K562 (cell line): ENCODE results near the gene KCTD17. TPM values are rescaled to one million over a fixed set of nuclear protein-coding genes. Genes with fewer than 3 reads are reported as not detected.

Source experiments
- ATAC-seq: fragments of 200-7000 bp; cut with Tn5 transposase; 3 replicates; pipeline ENCODE4 v1.9.1; 2020; ENCODE audit warnings: moderate library complexity
- BruUV-seq: library from RNA; stranded (reverse); fragments of 400-500 nt; replicated peaks from 2 replicates; lab custom pipeline; 2021; lab: Mats Ljungman, UMichigan
- CTCF ChIA-PET: fragments of 300-600 bp; formaldehyde crosslinking; extraction: SDS; loops from one replicate; lab custom pipeline; 2021; ENCODE audit warnings: low intra/inter-chr PET ratio; lab: Yijun Ruan, JAX
- POLR2A ChIA-PET: fragments of 300-600, 350-650 bp; sonication (Branson Sonifier 250); formaldehyde crosslinking; extraction: SDS; loops from one replicate; lab custom pipeline; 2021; ENCODE audit warnings: antibody characterized with exemption, inconsistent platforms; lab: Yijun Ruan, JAX
- DNase-seq, 4 experiments: peaks; one replicate each; pipeline versions ENCODE4 v3.0.0 to v3.0.0-alpha.2; 2011 to 2018; ENCODE audit warnings: low spot score in 3 of 4, mixed read lengths in 3 of 4; ENCODE audit errors: extremely low read depth in 1 of 4
- FAIRE-seq: peaks from 2 replicates; lab custom pipeline; 2011; peaks lifted over from hg19 to GRCh38; lab: Jason Lieb, UNC
- H2AFZ ChIP-seq: 2 replicates; pipeline ENCODE4 v1.6.0; 2011; ENCODE audit warnings: low read depth, low read length, control low read depth, inconsistent platforms
- H3K27ac ChIP-seq: fragments of 200-600 bp; 3 replicates; pipeline ENCODE4 v1.8.0; 2011; ENCODE audit warnings: low read depth, mild to moderate bottlenecking, control low read depth, inconsistent platforms, low read length, moderate library complexity, mixed read lengths; ENCODE audit errors: extremely low read depth
- H3K27me3 ChIP-seq, 2 experiments: fragments of 300-600 bp in 1 of 2; 2 replicates in 1 of 2; 3 replicates in 1 of 2; pipeline versions ENCODE4 v1.6.0 to v1.8.0; 2011; ENCODE audit warnings: inconsistent platforms in 2 of 2, low read length in 2 of 2, mild to moderate bottlenecking in 1 of 2, mixed read lengths in 1 of 2, moderate library complexity in 1 of 2; ENCODE audit not compliant: control insufficient read depth in 2 of 2, insufficient read depth in 2 of 2
- H3K36me3 ChIP-seq: fragments of 300-600 bp; 3 replicates; pipeline ENCODE4 v1.8.0; 2011; ENCODE audit warnings: mild to moderate bottlenecking, low read length, inconsistent platforms; ENCODE audit not compliant: control insufficient read depth, insufficient read depth
- H3K4me1 ChIP-seq, 2 experiments: fragments of 200-600 bp in 1 of 2; replicated peaks in 1 of 2; 2 replicates in 1 of 2; 3 replicates in 1 of 2; pipeline versions ENCODE4 v1.5.1 to v1.8.0; 2011; ENCODE audit warnings: inconsistent platforms in 2 of 2, low read length in 2 of 2, mild to moderate bottlenecking in 1 of 2, mixed read lengths in 1 of 2, moderate library complexity in 1 of 2; ENCODE audit not compliant: control insufficient read depth in 2 of 2, insufficient read depth in 2 of 2
- H3K4me2 ChIP-seq: 2 replicates; pipeline ENCODE4 v1.6.1; 2011; ENCODE audit warnings: low read length, control low read depth, inconsistent platforms, mixed read lengths; ENCODE audit not compliant: insufficient read depth
- H3K4me3 ChIP-seq: fragments of 200-600 bp; sonication (generic), shearing (Covaris generic); 2 replicates; pipeline ENCODE4 v1.5.1; 2016; ENCODE audit warnings: control low read depth, inconsistent platforms
- H3K79me2 ChIP-seq: fragments of 200-600 bp; 3 replicates; pipeline ENCODE4 v1.8.0; 2011; ENCODE audit warnings: low read length, inconsistent platforms; ENCODE audit not compliant: control insufficient read depth, insufficient read depth
- H3K9ac ChIP-seq, 2 experiments: 2 replicates each; pipeline versions ENCODE4 v1.6.0 to v1.6.1; 2011; ENCODE audit warnings: low read depth in 2 of 2, low read length in 2 of 2, control low read depth in 1 of 2, inconsistent platforms in 1 of 2, mild to moderate bottlenecking in 1 of 2, mixed read lengths in 1 of 2; ENCODE audit not compliant: insufficient read depth in 1 of 2
- H3K9me1 ChIP-seq: one replicate; pipeline ENCODE4 v1.6.0; 2011; ENCODE audit warnings: inconsistent platforms, mild to moderate bottlenecking, low read length, moderate library complexity; ENCODE audit not compliant: control insufficient read depth, insufficient read depth
- H3K9me3 ChIP-seq: replicated peaks from 2 replicates; pipeline ENCODE4 v1.5.1; 2011; ENCODE audit warnings: low read depth, low read length, inconsistent platforms; ENCODE audit not compliant: control insufficient read depth, insufficient read depth
- H4K20me1 ChIP-seq: replicated peaks from 2 replicates; pipeline ENCODE4 v1.6.1; 2011; ENCODE audit warnings: low read length, inconsistent platforms, mixed read lengths; ENCODE audit not compliant: control insufficient read depth, insufficient read depth
- ARHGAP35 ChIP-seq: fragments of 450-650 bp; IDR thresholded peaks from 2 replicates; pipeline ENCODE4 v1.6.1; 2018; ENCODE audit not compliant: partially characterized antibody
- ATF1 ChIP-seq, 2 experiments: fragments of 450-650 bp in 1 of 2; IDR thresholded peaks; 2 replicates each; pipeline ENCODE4 v1.6.1; 2016; ENCODE audit warnings: missing compliant biosample characterization in 1 of 2, missing genetic modification characterization in 1 of 2
- CBX3 ChIP-seq, 2 experiments: IDR thresholded peaks; 1 replicate in 1 of 2; 2 replicates in 1 of 2; pipeline ENCODE4 v1.6.1; 2012; ENCODE audit warnings: inconsistent platforms in 2 of 2, low read length in 2 of 2, borderline replicate concordance in 1 of 2, control low read depth in 1 of 2
- CTBP1 ChIP-seq: fragments of 450-650 bp; IDR thresholded peaks from 2 replicates; pipeline ENCODE4 v1.6.1; 2016; ENCODE audit warnings: borderline replicate concordance
- EHMT2 ChIP-seq: fragments of 450-650 bp; IDR thresholded peaks from 2 replicates; pipeline ENCODE4 v1.6.1; 2018; ENCODE audit warnings: antibody characterized with exemption
- HDAC1 ChIP-seq, 2 experiments: fragments of 450-650 bp; IDR thresholded peaks; 2 replicates each; pipeline ENCODE4 v1.6.1; 2016 to 2017; ENCODE audit warnings: inconsistent platforms in 1 of 2, mild to moderate bottlenecking in 1 of 2, moderate library complexity in 1 of 2
- KDM1A ChIP-seq, 2 experiments: fragments of 450-650 bp; IDR thresholded peaks; 2 replicates each; pipeline ENCODE4 v1.6.1; 2016; ENCODE audit warnings: mild to moderate bottlenecking in 2 of 2
- KDM4B ChIP-seq, 2 experiments: fragments of 450-650 bp in 1 of 2; sonication (generic) in 1 of 2; IDR thresholded peaks; 2 replicates each; pipeline ENCODE4 v1.6.1; 2016 to 2017; ENCODE audit warnings: borderline replicate concordance in 2 of 2, antibody characterized with exemption in 1 of 2, low read depth in 1 of 2, mild to moderate bottlenecking in 1 of 2
- KLF13 ChIP-seq: fragments of 450-650 bp; IDR thresholded peaks from 2 replicates; pipeline ENCODE4 v1.6.1; 2016; ENCODE audit warnings: missing genetic modification characterization, low read depth, mild to moderate bottlenecking, missing compliant biosample characterization, moderate library complexity, borderline replicate concordance
- LEF1 ChIP-seq: fragments of 450-650 bp; IDR thresholded peaks from 2 replicates; pipeline ENCODE4 v1.6.1; 2016; ENCODE audit warnings: mild to moderate bottlenecking
- MEIS2 ChIP-seq: fragments of 450-650 bp; IDR thresholded peaks from 2 replicates; pipeline ENCODE4 v1.6.1; 2014; ENCODE audit warnings: mild to moderate bottlenecking; ENCODE audit not compliant: partially characterized antibody
- SAP30 ChIP-seq: fragments of 200-600 bp; sonication (generic); IDR thresholded peaks from 2 replicates; pipeline ENCODE4 v1.6.1; 2012; ENCODE audit warnings: borderline replicate concordance, low read depth, mild to moderate bottlenecking, moderate library complexity, low read length, control low read depth, inconsistent platforms; ENCODE audit not compliant: insufficient read depth, poor library complexity, severe bottlenecking
- SMARCA4 ChIP-seq: fragments of 450-650 bp; IDR thresholded peaks from 2 replicates; pipeline ENCODE4 v1.6.1; 2016
- WGBS: fragments of 100-300 bp; shearing (Covaris generic); methylation state at CpG from one replicate; pipeline ENCODE4 v1.1.6; 2016; ENCODE audit warnings: low coverage, mixed read lengths; ENCODE audit not compliant: insufficient coverage; ENCODE audit errors: missing lambda C conversion rate; 5-methylcytosine and 5-hydroxymethylcytosine counted together
- in situ Hi-C: fragments of 300-500 bp; cut with MboI; formaldehyde crosslinking; loops from 4 replicates; pipeline ENCODE4 v1.15.0; 2018; ENCODE audit warnings: inconsistent platforms, mixed read lengths
- intact Hi-C: fragments of 100-400 bp; cut with micrococcal nuclease; formaldehyde crosslinking; loops from 2 replicates; pipeline ENCODE4 v1.14.2; 2022
- polyA plus RNA-seq, 8 experiments: library from polyadenylated mRNA; depleted of rRNA in 4 of 8; stranded (reverse) in 5 of 8; unstranded in 3 of 8; fragments of >200 nt; fragmentation: Nextera tagmentation in 2 of 8; fragmentation: Illumina TruSeq in 1 of 8; extraction: Ambion mirVana in 2 of 8; extraction: Trizol in 1 of 8; gene quantifications; 2 replicates each; pipeline versions ENCODE4 v1.2.1 to v1.2.3, GENCODE V29; 2011 to 2014; ENCODE audit warnings: inconsistent platforms in 1 of 8, missing spikeins in 1 of 8
- total RNA-seq, 7 experiments: library from RNA; depleted of rRNA in 6 of 7; stranded (reverse); fragments of >200 nt in 6 of 7; fragmentation: Illumina TruSeq in 2 of 7; extraction: Trizol in 2 of 7; gene quantifications; 2 replicates each; pipeline versions ENCODE4 v1.2.1 to v1.2.3, GENCODE V29; 2011 to 2021; ENCODE audit warnings: low replicate concordance in 1 of 7
- TF ChIP-seq, protein P1 (sequence below): fragments of 450-650 bp; IDR thresholded peaks from 2 replicates; pipeline ENCODE4 v1.6.1; 2016
- TF ChIP-seq, protein P2 (sequence below), 2 experiments: IDR thresholded peaks in 1 of 2; conservative IDR thresholded peaks in 1 of 2; 2 replicates each; pipeline ENCODE4 v1.6.1; 2016; ENCODE audit warnings: low read depth in 2 of 2, mild to moderate bottlenecking in 1 of 2, missing compliant biosample characterization in 1 of 2, missing genetic modification characterization in 1 of 2, moderate library complexity in 1 of 2
- TF ChIP-seq, protein P3 (sequence below): fragments of 450-650 bp; IDR thresholded peaks from 2 replicates; pipeline ENCODE4 v1.6.1; 2018; ENCODE audit warnings: mild to moderate bottlenecking, low read depth; ENCODE audit not compliant: partially characterized antibody

The KCTD17 gene
- total and polyA plus RNA-seq, 9 of the 15 experiments (the other 6 are each of a cell fraction or from before 2014, with no cell fraction given), result 0.22 to 0.90 (median 0.49) TPM; not detected in 2

DNA sequence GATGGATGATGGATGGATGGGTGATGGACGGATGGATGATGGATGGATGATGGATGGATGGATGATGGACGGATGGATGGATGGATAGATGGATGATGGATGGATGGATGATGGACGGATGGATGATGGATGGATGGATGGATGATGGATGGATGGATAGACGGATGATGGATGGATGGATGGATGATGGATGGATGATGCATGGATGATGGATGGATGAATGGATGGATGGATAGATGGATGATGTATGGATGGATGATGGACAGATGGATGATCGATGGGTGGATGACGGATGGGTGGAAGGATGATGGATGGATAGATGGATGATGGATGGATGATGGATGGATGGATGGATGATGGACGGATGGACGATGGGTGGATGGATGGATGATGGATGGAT lies 21.1 kb downstream of the KCTD17 start:
- POLR2A ChIA-PET, result no interaction called here
- Histone ChIP-seq H3K4me3 (no peak overlapping the region), H3K27me3 (peaks cover 0 to 40% of the 10 kb centered on the region in 2 experiments; a peak in 4 of 5 replicates), H3K9me1 (no peaks in the 10 kb centered on the region), H3K9ac (no peak overlapping the region), H2AFZ (no peak overlapping the region), H3K4me1 (no peaks in the 10 kb centered on the region), H3K9me3 (no peaks in the 10 kb centered on the region; the same call in 1 of the 2 replicates), H3K36me3 (no peaks in the 10 kb centered on the region), H3K27ac (no peak overlapping the region), H4K20me1 (no peaks in the 10 kb centered on the region), H3K79me2 (no peaks in the 10 kb centered on the region), H3K4me2 (no peak overlapping the region)
- FAIRE-seq (no peak), DNase-seq (no peak), ATAC-seq (no peak)
- in situ Hi-C loops, result no loop called here
- TF ChIP-seq EHMT2 (0 out of 2 replicates have a peak, but pooled peaks have one; percentile 27), KDM4B (IDR thresholded peaks at IDR 0.05; ENCODE audit: borderline replicate concordance in 2 of 2, low read depth in 1 of 2) (peak in 1 of 2 experiments; percentile 76; a peak in 1 of 4 replicates), LEF1 (peak; percentile 31; the same call in 1 of the 2 replicates), CTBP1 (peak; percentile 23; the same call in 1 of the 2 replicates), ARHGAP35 (peak; percentile 96), SMARCA4 (no peak), KLF13 (tag) (no peak), HDAC1 (IDR thresholded peaks at IDR 0.05) (peak in 1 of 2 experiments; percentile 48; a peak in 1 of 4 replicates), CBX3 (IDR thresholded peaks at IDR 0.05; ENCODE audit: borderline replicate concordance in 1 of 2, low read length in 2 of 2) (peak in 1 of 2 experiments; percentile 76; a peak in 1 of 3 replicates), KDM1A (IDR thresholded peaks at IDR 0.05) (peak; percentile 31 to 40; a peak in 1 of 4 replicates), MEIS2 (peak; percentile 89), ATF1 (CRISPR knock-in tag; IDR thresholded peaks at IDR 0.05) (no peak), ATF1 (tag; IDR thresholded peaks at IDR 0.05) (no peak), SAP30 (no peak)
- TF ChIP-seq, protein P1, sequence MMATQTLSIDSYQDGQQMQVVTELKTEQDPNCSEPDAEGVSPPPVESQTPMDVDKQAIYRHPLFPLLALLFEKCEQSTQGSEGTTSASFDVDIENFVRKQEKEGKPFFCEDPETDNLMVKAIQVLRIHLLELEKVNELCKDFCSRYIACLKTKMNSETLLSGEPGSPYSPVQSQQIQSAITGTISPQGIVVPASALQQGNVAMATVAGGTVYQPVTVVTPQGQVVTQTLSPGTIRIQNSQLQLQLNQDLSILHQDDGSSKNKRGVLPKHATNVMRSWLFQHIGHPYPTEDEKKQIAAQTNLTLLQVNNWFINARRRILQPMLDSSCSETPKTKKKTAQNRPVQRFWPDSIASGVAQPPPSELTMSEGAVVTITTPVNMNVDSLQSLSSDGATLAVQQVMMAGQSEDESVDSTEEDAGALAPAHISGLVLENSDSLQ, result peak; percentile 95
- TF ChIP-seq, protein P2, sequence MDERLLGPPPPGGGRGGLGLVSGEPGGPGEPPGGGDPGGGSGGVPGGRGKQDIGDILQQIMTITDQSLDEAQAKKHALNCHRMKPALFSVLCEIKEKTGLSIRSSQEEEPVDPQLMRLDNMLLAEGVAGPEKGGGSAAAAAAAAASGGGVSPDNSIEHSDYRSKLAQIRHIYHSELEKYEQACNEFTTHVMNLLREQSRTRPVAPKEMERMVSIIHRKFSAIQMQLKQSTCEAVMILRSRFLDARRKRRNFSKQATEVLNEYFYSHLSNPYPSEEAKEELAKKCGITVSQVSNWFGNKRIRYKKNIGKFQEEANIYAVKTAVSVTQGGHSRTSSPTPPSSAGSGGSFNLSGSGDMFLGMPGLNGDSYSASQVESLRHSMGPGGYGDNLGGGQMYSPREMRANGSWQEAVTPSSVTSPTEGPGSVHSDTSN (CRISPR knock-in tag; IDR thresholded peaks at IDR 0.05; ENCODE audit: low read depth), result no peak
- TF ChIP-seq, protein P2 (tag; conservative IDR thresholded peaks at IDR 0.05; ENCODE audit: low read depth), result peak; percentile 96
- TF ChIP-seq, protein P3, sequence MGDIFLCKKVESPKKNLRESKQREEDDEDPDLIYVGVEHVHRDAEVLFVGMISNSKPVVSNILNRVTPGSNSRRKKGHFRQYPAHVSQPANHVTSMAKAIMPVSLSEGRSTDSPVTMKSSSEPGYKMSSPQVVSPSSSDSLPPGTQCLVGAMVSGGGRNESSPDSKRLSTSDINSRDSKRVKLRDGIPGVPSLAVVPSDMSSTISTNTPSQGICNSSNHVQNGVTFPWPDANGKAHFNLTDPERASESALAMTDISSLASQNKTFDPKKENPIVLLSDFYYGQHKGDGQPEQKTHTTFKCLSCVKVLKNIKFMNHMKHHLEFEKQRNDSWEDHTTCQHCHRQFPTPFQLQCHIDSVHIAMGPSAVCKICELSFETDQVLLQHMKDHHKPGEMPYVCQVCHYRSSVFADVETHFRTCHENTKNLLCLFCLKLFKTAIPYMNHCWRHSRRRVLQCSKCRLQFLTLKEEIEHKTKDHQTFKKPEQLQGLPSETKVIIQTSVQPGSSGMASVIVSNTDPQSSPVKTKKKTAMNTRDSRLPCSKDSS, result peak; percentile 50
- 0% methylated on average over 5 of the region's 8 CpGs for WGBS
- CTCF ChIA-PET, result interaction anchor here (0.6 kb wide), 1 partner anchor 121 kb away, joined by 3 read pairs; no protein-coding TSS in a partner anchor
- intact Hi-C loops, result no loop called here
- BruUV-seq, result no TSS peak
